Central memory CD8-positive, alpha-beta T cell (primary cell): ENCODE results near the gene CCDC74A.
"Not testable (repeated sequence)": the region's sequence is repeated elsewhere in the genome, so short reads cannot be mapped to it uniquely, and the experiment has no call there.

ENCODE experiments used
- ATAC-seq: fragments of 150-1000 bp; cut with Tn5 transposase; replicated peaks from 2 replicates; pipeline ENCODE4 v1.10.0; 2022; ENCODE audit warnings: mild to moderate bottlenecking, moderate FRiP score, moderate number of reproducible peaks; ENCODE audit not compliant: poor library complexity, severe bottlenecking; ENCODE audit errors: extremely low read depth
- DNase-seq, 2 donors: peaks; one replicate each; pipeline ENCODE4 v3.0.0; 2021; ENCODE audit warnings: low spot score in 2 of 2
- H3K27ac Mint-ChIP-seq: one replicate; pipeline ENCODE4 v1.8.0; 2022; ENCODE audit warnings: low read depth, mild to moderate bottlenecking, moderate library complexity, mixed read lengths
- H3K27me3 Mint-ChIP-seq: one replicate; pipeline ENCODE4 v1.8.0; 2022; ENCODE audit warnings: mixed read lengths
- H3K36me3 Mint-ChIP-seq: one replicate; pipeline ENCODE4 v1.8.0; 2022; ENCODE audit warnings: mild to moderate bottlenecking, moderate library complexity, mixed read lengths; ENCODE audit not compliant: insufficient read depth
- H3K4me1 Mint-ChIP-seq: one replicate; pipeline ENCODE4 v1.8.0; 2022; ENCODE audit warnings: mixed read lengths
- H3K4me3 Mint-ChIP-seq: one replicate; pipeline ENCODE4 v1.8.0; 2022; ENCODE audit warnings: mild to moderate bottlenecking, moderate library complexity, mixed read lengths
- H3K9me3 Mint-ChIP-seq: one replicate; pipeline ENCODE4 v1.8.0; 2022; ENCODE audit warnings: mixed read lengths

The CCDC74A gene

DNA sequence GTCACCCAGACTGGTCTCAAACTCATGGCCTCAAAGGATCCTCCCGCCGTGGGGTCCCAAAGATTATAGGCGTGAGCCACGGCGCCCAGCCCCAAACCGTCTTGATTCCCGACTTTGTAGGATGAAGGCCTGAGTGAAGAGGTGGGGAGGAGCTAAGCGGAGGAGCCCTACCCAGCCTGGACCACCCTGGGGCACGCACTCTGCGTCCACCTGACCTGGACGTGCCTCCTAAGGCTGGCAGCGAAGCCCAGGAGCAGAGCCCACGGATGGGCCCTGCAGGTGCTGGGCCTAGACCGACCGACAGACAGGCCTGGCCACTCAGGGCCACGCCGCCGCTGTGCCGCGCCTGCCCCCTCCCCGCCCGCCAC lies 36.2 kb upstream of the CCDC74A start:
- H3K36me3 Mint-ChIP-seq = peaks cover 25% of the 10 kb centered on the region
- H3K9me3 Mint-ChIP-seq, H3K27me3 Mint-ChIP-seq, ATAC-seq, DNase-seq: not testable (repeated sequence)
- H3K27ac Mint-ChIP-seq = peak overlapping the region; percentile 96
- peak overlapping the region; percentile 85 for H3K4me3 Mint-ChIP-seq
- peaks cover 45% of the 10 kb centered on the region for H3K4me1 Mint-ChIP-seq

DNA sequence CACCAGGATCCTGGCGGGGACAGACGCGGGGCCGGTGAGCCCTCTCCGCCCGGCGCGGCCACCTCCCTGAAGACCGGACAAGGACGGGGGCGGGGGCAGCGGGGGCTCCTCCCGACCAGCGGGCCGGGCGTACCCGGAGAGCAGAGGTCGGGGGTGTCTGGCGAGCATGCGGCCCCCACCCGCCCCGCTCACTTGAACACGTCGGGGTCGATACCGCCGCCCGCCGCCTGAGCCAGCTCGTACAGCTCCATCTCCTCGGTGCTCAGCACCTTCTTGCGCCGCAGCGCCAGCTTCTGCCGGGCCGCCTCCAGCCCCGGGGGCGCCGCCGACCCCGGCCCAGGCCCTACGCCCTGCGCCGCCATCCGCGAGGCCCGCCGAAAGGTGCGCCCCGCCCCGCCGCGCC lies 35.7 kb upstream of the CCDC74A start, which contains the start of gene MZT2A:
Gene MZT2A (minus strand): TSS at position 383 of the 403 bp plus-strand sequence. CDS start 21 bp downstream, at position 362.
- Mint-ChIP-seq H3K36me3 (peaks cover 25% of the 10 kb centered on the region), H3K4me3 (peak within 1 kb of the TSS; percentile 94), H3K4me1 (peaks cover 45% of the 10 kb centered on the region), H3K27ac (peak within 1 kb of the TSS; percentile 96)
- not testable (repeated sequence) for ATAC-seq, DNase-seq, H3K9me3 Mint-ChIP-seq, H3K27me3 Mint-ChIP-seq

DNA sequence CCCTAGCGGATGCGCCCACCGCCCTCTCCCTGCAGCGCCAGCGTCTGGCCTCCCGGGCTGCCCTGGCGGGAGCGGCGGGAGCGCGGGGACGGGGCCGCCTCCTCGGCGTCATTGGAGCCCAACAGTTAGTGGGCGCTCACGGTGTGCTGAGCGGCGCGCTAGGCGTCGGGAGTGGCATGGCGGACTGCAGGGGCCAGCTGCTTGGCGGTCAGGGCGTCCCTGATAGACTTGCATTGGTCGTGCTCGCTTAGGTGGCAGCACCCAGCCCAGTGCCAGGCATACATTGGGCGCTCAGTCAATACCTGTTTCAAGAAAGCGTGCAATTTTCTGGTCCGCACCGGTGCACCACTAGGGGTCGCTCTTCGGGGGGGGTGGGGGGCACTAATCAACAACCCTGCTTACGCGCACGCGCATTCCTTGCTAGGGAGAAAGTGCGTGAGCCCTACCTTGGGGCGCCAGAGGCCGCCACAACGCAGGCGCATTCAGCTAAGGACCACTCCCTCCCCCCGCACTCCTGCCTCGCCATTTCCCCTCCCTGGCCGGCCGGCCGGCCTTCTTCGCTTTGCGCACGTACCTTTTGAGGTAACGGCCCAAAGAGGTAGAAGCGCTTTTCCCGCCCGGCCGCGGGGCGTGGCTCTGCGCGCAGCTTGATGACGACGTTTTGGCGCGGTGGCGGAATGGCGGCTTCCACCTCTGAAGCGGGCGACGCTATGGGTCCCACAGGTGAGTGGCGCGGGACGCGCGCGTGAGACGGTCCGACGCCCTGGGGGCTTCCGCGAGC lies 35.1 kb upstream of the CCDC74A start:
- H3K9me3 Mint-ChIP-seq = no peaks in the 10 kb centered on the region
- H3K27ac Mint-ChIP-seq = peak overlapping the region; percentile 93
- ATAC-seq (peak; percentile 73), DNase-seq (peak; percentile 87 to 94)
- no peaks in the 10 kb centered on the region for H3K27me3 Mint-ChIP-seq
- H3K36me3 Mint-ChIP-seq = peaks cover 24% of the 10 kb centered on the region
- H3K4me1 Mint-ChIP-seq = peaks cover 45% of the 10 kb centered on the region
- H3K4me3 Mint-ChIP-seq = peak overlapping the region; percentile 94

DNA sequence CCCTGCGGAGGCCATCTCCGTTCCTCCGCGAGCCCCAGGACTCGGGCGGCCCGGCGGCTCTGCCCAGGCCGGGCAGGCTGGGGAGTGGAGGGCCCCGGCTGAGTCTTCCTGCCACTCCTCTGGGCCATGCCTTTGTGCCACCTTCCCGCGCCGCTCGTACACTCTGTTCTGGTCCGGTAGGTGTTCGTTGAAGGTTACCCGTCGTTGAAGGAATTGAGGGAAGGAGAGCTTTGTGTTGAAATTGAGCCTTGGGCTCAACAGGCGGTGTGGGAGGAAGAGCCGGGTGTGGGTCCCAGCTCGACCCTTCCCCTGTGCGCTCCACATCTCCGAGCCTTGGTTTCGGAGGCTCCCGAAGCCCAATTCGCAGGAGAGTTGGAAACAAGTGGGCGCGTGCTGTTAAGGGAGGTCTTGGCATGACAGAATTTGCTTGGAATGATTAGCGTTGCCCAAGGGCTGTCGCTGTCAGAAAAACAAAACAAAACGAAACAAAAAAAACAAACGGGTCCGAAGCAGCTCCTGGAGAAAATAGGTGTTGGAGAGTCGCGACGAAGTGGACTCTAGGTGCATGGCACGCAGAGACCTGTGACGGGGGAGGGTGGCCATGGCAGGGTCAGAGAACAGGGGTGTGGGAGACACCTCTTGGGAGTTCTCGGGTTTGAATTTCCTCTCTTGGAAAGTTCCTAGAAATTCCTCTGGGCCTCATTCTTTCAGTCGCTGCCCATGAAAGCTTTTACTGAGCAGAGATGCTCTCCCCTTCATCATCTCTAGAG lies 34.3 kb upstream of the CCDC74A start:
- Mint-ChIP-seq H3K27me3 (no peaks in the 10 kb centered on the region), H3K27ac (peak overlapping the region; percentile 93), H3K36me3 (peaks cover 25% of the 10 kb centered on the region), H3K4me3 (peak overlapping the region; percentile 94), H3K9me3 (no peaks in the 10 kb centered on the region), H3K4me1 (peaks cover 39% of the 10 kb centered on the region)
- DNase-seq = no peak
- ATAC-seq = peak; percentile 30

DNA sequence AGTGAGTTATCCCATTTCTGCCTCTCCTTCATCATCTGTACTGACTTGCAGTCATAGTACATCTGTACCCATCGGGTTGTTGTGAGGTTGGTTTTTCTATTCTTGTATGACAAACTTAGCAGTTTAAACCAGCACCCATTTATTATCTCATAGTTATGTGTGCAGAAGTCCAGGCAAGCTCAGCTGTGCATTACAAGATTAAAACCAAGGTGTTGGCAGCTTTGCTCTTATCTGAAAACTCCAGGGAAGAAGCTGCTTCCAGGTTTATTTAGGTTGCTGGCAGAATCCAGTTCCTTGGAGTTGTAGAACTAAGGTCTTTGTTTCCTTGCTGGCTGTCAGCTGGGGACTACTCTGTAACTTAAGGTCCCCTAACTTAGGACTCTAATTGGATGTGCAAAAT lies 32.2 kb upstream of the CCDC74A start:
- Mint-ChIP-seq H3K4me1 (peaks cover 26% of the 10 kb centered on the region), H3K4me3 (peak overlapping the region; percentile 32), H3K36me3 (peaks cover 30% of the 10 kb centered on the region)
- not testable (repeated sequence) for ATAC-seq, H3K27ac Mint-ChIP-seq, DNase-seq, H3K27me3 Mint-ChIP-seq, H3K9me3 Mint-ChIP-seq

DNA sequence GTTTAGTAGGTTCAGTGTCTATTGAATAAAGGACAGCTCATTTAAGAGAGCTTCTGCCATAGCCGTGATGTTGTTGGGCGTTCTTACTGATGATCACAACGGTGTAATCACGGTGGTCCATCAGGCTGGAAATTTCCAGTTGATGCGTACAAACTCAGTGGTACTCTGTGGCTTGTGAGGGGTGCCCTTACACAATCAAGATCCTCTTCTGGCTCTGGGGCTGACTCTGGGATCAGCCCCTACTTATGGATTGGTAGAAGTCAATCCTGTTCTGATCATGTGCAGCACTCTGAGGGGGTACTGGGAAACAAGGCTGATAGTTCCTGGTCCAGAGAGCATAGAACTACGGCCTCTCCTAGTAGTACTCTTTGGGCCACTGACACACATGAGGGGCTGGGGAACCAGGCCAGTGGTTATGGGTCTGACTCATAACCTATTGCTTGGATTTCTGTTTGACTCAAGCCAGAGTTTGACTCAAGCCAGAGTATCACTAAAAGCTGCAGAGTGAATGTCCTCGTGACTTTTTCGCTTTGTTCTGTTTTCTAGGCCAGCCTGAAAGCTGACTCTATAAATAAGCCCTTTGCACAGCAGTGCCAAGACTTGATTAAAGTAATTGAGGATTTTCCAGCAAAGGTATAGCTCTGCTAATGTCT lies 29.2 kb upstream of the CCDC74A start:
- not testable (repeated sequence) for H3K27ac Mint-ChIP-seq, ATAC-seq, H3K4me1 Mint-ChIP-seq, DNase-seq, H3K9me3 Mint-ChIP-seq, H3K4me3 Mint-ChIP-seq, H3K27me3 Mint-ChIP-seq
- peaks cover 38% of the 10 kb centered on the region for H3K36me3 Mint-ChIP-seq

DNA sequence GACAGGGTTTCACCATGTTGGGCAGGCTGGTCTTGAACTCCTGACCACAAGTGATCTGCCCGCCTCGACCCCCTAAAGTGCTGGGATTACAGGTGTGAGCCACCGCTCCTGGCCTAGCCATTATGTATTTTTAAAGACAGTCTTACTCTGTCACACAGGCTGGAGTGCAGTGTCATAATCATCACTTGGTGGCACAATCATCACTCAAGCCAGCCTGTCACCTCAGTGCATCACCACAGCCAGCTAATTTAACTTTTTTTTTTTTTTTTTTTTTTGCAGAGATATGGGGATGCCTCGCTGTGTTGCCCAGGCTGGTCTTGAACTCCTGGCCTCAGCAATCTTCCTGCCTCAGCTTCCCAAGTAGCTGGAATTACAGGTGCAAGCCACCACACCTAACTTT lies 24.1 kb upstream of the CCDC74A start:
- peaks cover 74% of the 10 kb centered on the region for H3K36me3 Mint-ChIP-seq
- H3K4me3 Mint-ChIP-seq, H3K9me3 Mint-ChIP-seq, H3K4me1 Mint-ChIP-seq, ATAC-seq, H3K27me3 Mint-ChIP-seq, DNase-seq: not testable (repeated sequence)
- H3K27ac Mint-ChIP-seq = peak overlapping the region; percentile 13

DNA sequence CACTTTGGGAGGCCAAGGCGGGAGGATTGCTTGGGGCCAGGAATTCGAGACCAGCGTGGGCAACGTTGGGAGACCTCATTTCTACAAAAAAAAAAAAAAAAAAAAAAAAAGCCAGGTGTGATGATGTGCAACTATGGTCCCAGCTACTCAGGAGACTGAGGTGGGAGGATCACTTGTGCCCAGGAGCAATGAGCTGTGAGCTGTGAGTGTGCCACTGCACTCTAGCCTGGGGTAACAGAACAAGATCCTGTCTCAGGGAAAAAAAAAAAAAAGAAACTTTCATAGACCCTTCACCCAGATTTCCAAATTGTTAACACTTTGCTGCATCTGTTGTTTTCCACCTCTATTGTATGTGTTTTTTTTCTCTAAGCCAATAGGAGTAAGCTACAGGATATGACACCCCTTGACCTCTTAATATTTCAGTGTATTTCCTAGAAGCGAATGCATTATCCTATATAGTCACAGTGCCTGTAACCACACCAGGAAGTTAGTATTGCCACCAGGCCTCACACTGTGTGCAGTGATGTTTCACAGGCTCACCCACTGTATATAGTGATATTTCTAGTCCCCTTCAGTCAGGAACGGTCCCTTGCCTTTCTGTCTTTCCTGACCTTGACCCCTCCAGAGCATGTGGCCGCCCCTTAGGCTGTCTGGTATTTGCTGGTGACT lies 23.5 kb upstream of the CCDC74A start:
- H3K27me3 Mint-ChIP-seq, DNase-seq, H3K4me1 Mint-ChIP-seq, H3K9me3 Mint-ChIP-seq: not testable (repeated sequence)
- Mint-ChIP-seq H3K4me3 (peak overlapping the region; percentile 7), H3K27ac (peak overlapping the region; percentile 32), H3K36me3 (peaks cover 78% of the 10 kb centered on the region)
- ATAC-seq = peak; percentile 58

DNA sequence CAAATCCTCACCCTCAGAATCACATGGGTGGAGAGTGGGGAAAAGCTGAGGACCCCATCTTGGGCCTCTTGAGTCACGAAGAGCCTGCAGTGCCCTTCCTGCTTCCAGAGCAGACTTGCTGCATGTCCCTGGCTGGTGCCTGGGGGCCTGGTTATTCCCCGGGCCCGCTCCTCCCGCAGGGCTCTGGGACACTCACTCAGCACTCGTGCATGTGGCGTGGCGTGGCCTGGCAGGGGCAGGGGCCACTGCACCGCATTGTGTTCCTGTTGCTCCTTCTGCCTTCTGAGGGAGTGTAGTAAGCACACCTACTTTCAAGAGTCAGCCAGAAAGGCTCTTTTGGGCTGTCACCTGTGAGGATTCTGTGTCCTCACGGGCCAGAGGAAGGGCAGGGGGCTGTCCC lies 18.1 kb upstream of the CCDC74A start:
- no peak for ATAC-seq
- Mint-ChIP-seq H3K4me3 (no peak overlapping the region), H3K9me3 (no peaks in the 10 kb centered on the region), H3K36me3 (peaks cover 53% of the 10 kb centered on the region), H3K27ac (no peak overlapping the region), H3K27me3 (no peaks in the 10 kb centered on the region), H3K4me1 (peaks cover 6% of the 10 kb centered on the region)
- DNase-seq = no peak

DNA sequence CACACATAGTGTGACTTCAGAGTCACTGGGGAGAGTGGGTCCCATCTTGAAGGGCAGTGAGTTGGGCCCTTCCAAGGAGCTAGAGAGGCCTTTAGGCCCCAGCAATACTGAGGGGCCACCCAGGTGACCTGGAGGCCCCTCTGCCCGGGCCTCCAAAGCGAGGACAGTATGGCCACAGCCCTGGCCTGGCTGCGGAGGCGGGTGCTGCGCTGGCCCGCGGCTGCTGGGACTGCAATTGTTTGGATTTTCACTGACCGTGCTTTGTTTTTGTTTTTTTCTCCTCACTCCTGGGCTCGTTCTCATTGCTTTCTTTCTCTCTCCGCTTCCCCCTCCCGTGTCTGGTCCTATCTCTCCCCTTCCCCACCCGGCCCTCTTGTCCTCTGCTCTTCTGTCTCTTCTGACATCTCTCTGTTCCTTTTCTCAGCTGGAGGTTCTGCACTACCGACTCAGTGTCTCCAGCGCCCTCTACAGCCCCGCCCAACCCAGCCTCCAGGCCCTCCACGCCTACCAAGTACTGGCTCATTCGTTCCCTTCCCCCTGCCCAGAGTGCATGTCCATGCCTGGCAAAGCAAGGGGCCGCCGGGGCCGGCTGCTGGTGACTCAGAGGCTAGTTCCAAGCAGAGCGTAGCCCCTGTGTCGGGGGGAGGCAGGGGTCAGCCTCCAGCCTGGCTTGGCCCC lies 16.3 kb upstream of the CCDC74A start:
- not testable (repeated sequence) for H3K9me3 Mint-ChIP-seq, H3K4me3 Mint-ChIP-seq, H3K27ac Mint-ChIP-seq, ATAC-seq, H3K27me3 Mint-ChIP-seq, DNase-seq
- Mint-ChIP-seq H3K36me3 (peaks cover 48% of the 10 kb centered on the region), H3K4me1 (peaks cover 11% of the 10 kb centered on the region)

DNA sequence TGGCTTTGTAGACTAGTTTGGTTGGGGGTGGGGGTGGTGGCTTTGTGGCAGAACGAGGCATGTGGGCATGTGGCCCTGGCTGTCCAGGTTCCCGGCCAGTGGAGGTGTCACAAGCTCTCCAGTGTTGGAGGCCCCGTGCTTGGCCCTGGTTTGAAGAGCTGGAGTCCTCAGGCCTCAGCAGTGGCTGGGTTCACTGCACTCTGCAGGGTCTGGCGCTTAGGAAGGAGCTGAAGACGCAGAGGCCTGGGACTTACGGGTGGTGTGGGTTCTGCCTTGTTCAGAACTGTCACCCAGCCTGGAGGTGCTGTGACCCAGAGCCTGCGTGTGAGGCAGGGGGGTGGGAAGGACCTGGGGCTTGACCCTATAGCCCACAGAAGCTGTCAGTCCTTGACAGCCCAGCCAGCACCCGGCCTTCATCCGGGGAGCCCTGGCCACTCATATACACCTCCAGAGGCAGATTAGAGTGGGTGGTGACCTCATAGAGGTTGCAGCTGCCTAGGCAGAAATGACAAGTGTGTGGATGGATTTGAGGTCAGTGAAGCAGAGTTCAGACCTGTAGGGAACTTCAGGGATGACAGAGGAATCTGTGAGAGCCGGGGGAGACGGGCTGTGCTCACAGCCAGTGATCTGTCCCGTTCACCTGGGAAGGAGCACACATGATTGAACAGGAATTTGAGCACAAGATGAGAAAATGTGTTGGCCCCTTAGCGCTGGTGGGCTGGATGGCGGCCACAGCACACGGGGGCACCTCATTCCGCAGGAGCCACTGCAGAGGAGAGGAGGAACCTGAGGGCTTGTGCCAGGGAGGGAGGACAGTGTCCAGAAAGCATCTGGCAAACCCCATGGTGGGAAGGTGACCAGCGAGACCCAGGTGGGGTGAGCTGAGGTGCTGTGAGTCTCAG lies 15.5 kb upstream of the CCDC74A start:
- H3K4me1 Mint-ChIP-seq = peaks cover 11% of the 10 kb centered on the region
- not testable (repeated sequence) for ATAC-seq, H3K4me3 Mint-ChIP-seq, H3K27ac Mint-ChIP-seq, H3K27me3 Mint-ChIP-seq, DNase-seq, H3K9me3 Mint-ChIP-seq
- H3K36me3 Mint-ChIP-seq = peaks cover 43% of the 10 kb centered on the region
